SH-SY5Y (cell line): ENCODE data around the gene F3.

Experiments
- GATA2 ChIP-seq: IDR thresholded peaks from 2 replicates; pipeline ENCODE4 v1.6.1; 2011; ENCODE audit warnings: mild to moderate bottlenecking, low read depth, low read length
- GATA3 ChIP-seq: IDR thresholded peaks from 2 replicates; pipeline ENCODE4 v1.6.1; 2011; ENCODE audit warnings: low read depth, mild to moderate bottlenecking, low read length, moderate library complexity

GRCh38 chr1:94542088-94542870 is 720 bp upstream of the F3 start:
- no peak for TF ChIP-seq GATA3
- no peak for TF ChIP-seq GATA2
